HEK293T (cell line): ENCODE measurements around the gene DNAJC4.

Experiments used
- CTCF ChIA-PET: fragments of 350-600 bp; formaldehyde crosslinking; extraction: SDS; loops from one replicate; lab custom pipeline; 2021; ENCODE audit warnings: antibody characterized with exemption, inconsistent platforms; lab: Yijun Ruan, JAX
- POLR2A ChIA-PET: fragments of 350-600 bp; formaldehyde crosslinking; extraction: SDS; loops from one replicate; lab custom pipeline; 2020; ENCODE audit warnings: antibody characterized with exemption, inconsistent platforms; lab: Yijun Ruan, JAX
- DNase-seq: peaks from one replicate; pipeline ENCODE4 v3.0.0; 2012; ENCODE audit warnings: mixed read lengths; ENCODE audit errors: extremely low spot score
- ARNT ChIP-seq: fragments of 450-650 bp; IDR thresholded peaks from 2 replicates; pipeline ENCODE4 v1.6.1; 2017; ENCODE audit warnings: mild to moderate bottlenecking
- BHLHE40 ChIP-seq: fragments of 450-650 bp; IDR thresholded peaks from 2 replicates; pipeline ENCODE4 v1.6.1; 2016; ENCODE audit warnings: mild to moderate bottlenecking, moderate library complexity, borderline replicate concordance
- CTBP1 ChIP-seq: fragments of 450-650 bp; IDR thresholded peaks from 2 replicates; pipeline ENCODE4 v1.6.1; 2016; ENCODE audit warnings: borderline replicate concordance
- ELF4 ChIP-seq: fragments of 450-650 bp; IDR thresholded peaks from 2 replicates; pipeline ENCODE4 v1.6.1; 2017; ENCODE audit warnings: antibody characterized with exemption
- FOXA1 ChIP-seq: fragments of 450-650 bp; IDR thresholded peaks from 2 replicates; pipeline ENCODE4 v1.6.1; 2016; ENCODE audit warnings: mild to moderate bottlenecking
- FOXK2 ChIP-seq: fragments of 450-650 bp; IDR thresholded peaks from 2 replicates; pipeline ENCODE4 v1.6.1; 2016; ENCODE audit warnings: mild to moderate bottlenecking
- FOXM1 ChIP-seq: fragments of 450-650 bp; IDR thresholded peaks from 2 replicates; pipeline ENCODE4 v1.6.1; 2017; ENCODE audit warnings: mild to moderate bottlenecking, borderline replicate concordance
- HDGF ChIP-seq: fragments of 450-650 bp; IDR thresholded peaks from 2 replicates; pipeline ENCODE4 v1.6.1; 2017; ENCODE audit warnings: antibody characterized with exemption, borderline replicate concordance
- L3MBTL2 ChIP-seq: fragments of 450-650 bp; conservative IDR thresholded peaks from 2 replicates; pipeline ENCODE4 v1.6.1; 2016; ENCODE audit warnings: mild to moderate bottlenecking
- LEF1 ChIP-seq: fragments of 450-650 bp; IDR thresholded peaks from 2 replicates; pipeline ENCODE4 v1.6.1; 2017; ENCODE audit warnings: mild to moderate bottlenecking, borderline replicate concordance
- NFRKB ChIP-seq: fragments of 450-650 bp; IDR thresholded peaks from 2 replicates; pipeline ENCODE4 v1.6.1; 2016; ENCODE audit warnings: mild to moderate bottlenecking, moderate library complexity
- PKNOX1 ChIP-seq: fragments of 450-650 bp; IDR thresholded peaks from 2 replicates; pipeline ENCODE4 v1.6.1; 2016
- SP1 ChIP-seq: fragments of 450-650 bp; IDR thresholded peaks from 2 replicates; pipeline ENCODE4 v1.6.1; 2017
- SUZ12 ChIP-seq: fragments of 450-650 bp; IDR thresholded peaks from 2 replicates; pipeline ENCODE4 v1.6.1; 2016; ENCODE audit warnings: mild to moderate bottlenecking
- TARDBP ChIP-seq: fragments of 450-650 bp; IDR thresholded peaks from 2 replicates; pipeline ENCODE4 v1.6.1; 2016
- ZNF384 ChIP-seq: fragments of 450-650 bp; IDR thresholded peaks from 2 replicates; pipeline ENCODE4 v1.6.1; 2016

The DNAJC4 gene

GRCh38 chr11:64267207-64267945 is 37.0 kb downstream of the DNAJC4 start:
- ChIA-PET POLR2A (interaction anchor here (0.8 to 5.5 kb wide), 3 partner anchors 19 to 41 kb away, joined by 3 to 78 read pairs (median 3); partner anchors contain the start of genes NUDT22, PLCB3, PPP1R14B and TRPT1), CTCF (interaction anchor here (1.2 kb wide), 1 partner anchor 16 kb away, joined by 3 read pairs; no protein-coding TSS in a partner anchor)
- no peak for DNase-seq
- TF ChIP-seq FOXM1 = no peak
- TF ChIP-seq HDGF = no peak
- no peak for TF ChIP-seq LEF1
- TF ChIP-seq ELF4 = no peak
- TF ChIP-seq SUZ12 = no peak
- TF ChIP-seq CTBP1 = no peak
- TF ChIP-seq ZNF384 = no peak
- TF ChIP-seq SP1 = no peak
- TF ChIP-seq BHLHE40 = no peak
- TF ChIP-seq TARDBP = no peak
- TF ChIP-seq L3MBTL2 = no peak
- no peak for TF ChIP-seq PKNOX1
- no peak for TF ChIP-seq FOXA1
- TF ChIP-seq FOXK2 = no peak
- no peak for TF ChIP-seq NFRKB
- no peak for TF ChIP-seq ARNT

GRCh38 chr11:64268025-64268892 is 37.9 kb downstream of the DNAJC4 start:
- ChIA-PET POLR2A (interaction anchor here (0.8 to 5.6 kb wide), 11 partner anchors 14 to 84 kb away, joined by 3 to 81 read pairs (median 4); partner anchors contain the start of genes BAD, CATSPERZ, ESRRA and FERMT3), CTCF (interaction anchor here (0.8 to 1.7 kb wide), 5 partner anchors 16 to 87 kb away, joined by 3 to 8 read pairs (median 4); partner anchors contain the start of genes FERMT3, PLCB3, PRDX5 and TRMT112)
- TF ChIP-seq HDGF = no peak
- no peak for DNase-seq

GRCh38 chr11:64268893-64269539 is 38.7 kb downstream of the DNAJC4 start:
- ChIA-PET POLR2A (interaction anchor here (0.8 to 5.6 kb wide), 12 partner anchors 11 to 104 kb away, joined by 3 to 81 read pairs (median 8); partner anchors contain the start of genes BAD, CATSPERZ, ESRRA and FERMT3), CTCF (interaction anchor here (0.8 to 3.8 kb wide), 5 partner anchors 17 to 86 kb away, joined by 3 to 66 read pairs (median 5); partner anchors contain the start of genes CATSPERZ, ESRRA, FERMT3 and PLCB3)
- DNase-seq = no peak
- TF ChIP-seq CTBP1 = no peak
- TF ChIP-seq FOXK2 = no peak
- no peak for TF ChIP-seq HDGF
- TF ChIP-seq SP1 = no peak

GRCh38 chr11:64269540-64270220 is 39.3 kb downstream of the DNAJC4 start:
- POLR2A ChIA-PET = interaction anchor here (0.6 to 5.6 kb wide), 15 partner anchors 11 to 104 kb away, joined by 3 to 81 read pairs (median 13); partner anchors contain the start of genes BAD, CATSPERZ, DNAJC4 and ESRRA
- peak; percentile 92 for DNase-seq

GRCh38 chr11:64275031-64275800 is 44.9 kb downstream of the DNAJC4 start:
- CTCF ChIA-PET = interaction anchor here (0.6 to 1.1 kb wide), 2 partner anchors 32 to 80 kb away, joined by 3 to 4 read pairs; no protein-coding TSS in a partner anchor
- POLR2A ChIA-PET = interaction anchor here (0.8 to 1.4 kb wide), 2 partner anchors 12 to 74 kb away, joined by 3 read pairs; no protein-coding TSS in a partner anchor
- TF ChIP-seq ELF4 = no peak
- no peak for TF ChIP-seq SP1
- TF ChIP-seq LEF1 = no peak
- TF ChIP-seq SUZ12 = no peak
- no peak for TF ChIP-seq PKNOX1
- no peak for TF ChIP-seq TARDBP
- TF ChIP-seq ZNF384 = no peak
- no peak for TF ChIP-seq FOXK2
- TF ChIP-seq L3MBTL2 = no peak
- no peak for TF ChIP-seq FOXM1
- no peak for TF ChIP-seq HDGF
- no peak for TF ChIP-seq NFRKB
- no peak for TF ChIP-seq BHLHE40
- no peak for DNase-seq

More at GRCh38 chr11:64269540-64270220, 39.3 kb downstream of the DNAJC4 start:
- CTCF ChIA-PET = interaction anchor here (1.2 to 3.8 kb wide), 3 partner anchors 18 to 63 kb away, joined by 3 to 66 read pairs (median 8); partner anchors contain the start of genes CATSPERZ, ESRRA, FERMT3 and PLCB3
- TF ChIP-seq NFRKB (no peak), BHLHE40 (no peak), CTBP1 (no peak), L3MBTL2 (peak; percentile 58), ELF4 (peak; percentile 98), ARNT (no peak), FOXM1 (peak; percentile 42; the same call in 1 of the 2 replicates)
